IMR-90 (cell line): ENCODE results near the gene TCN1. TPM values are rescaled to one million over a fixed set of nuclear protein-coding genes. Genes with fewer than 3 reads are reported as not detected.

Experiments
- ATAC-seq: fragments of 200-7000 bp; cut with Tn5 transposase; 2 replicates; pipeline ENCODE4 v1.9.1; 2020; ENCODE audit warnings: low read depth, mild to moderate bottlenecking, moderate library complexity
- BruUV-seq: library from RNA; stranded (reverse); fragments of 400-500 nt; replicated peaks from 2 replicates; lab custom pipeline; 2021; lab: Mats Ljungman, UMichigan
- CTCF ChIA-PET: fragments of 300-600 bp; formaldehyde crosslinking; extraction: SDS; loops from one replicate; lab custom pipeline; 2021; ENCODE audit warnings: antibody characterized with exemption; lab: Yijun Ruan, JAX
- POLR2A ChIA-PET: fragments of 300-600 bp; sonication (Branson Sonifier 250); formaldehyde crosslinking; loops from one replicate; lab custom pipeline; 2022; ENCODE audit warnings: antibody characterized with exemption; ENCODE audit not compliant: unreplicated experiment; lab: Charles Lee
- DNase-seq: peaks from one replicate; pipeline ENCODE4 v3.0.0; 2013
- H2AFZ ChIP-seq: replicated peaks from 2 replicates; pipeline ENCODE3; 2013; ENCODE audit warnings: low read length, mild to moderate bottlenecking; ENCODE audit not compliant: poor library complexity
- H2AK5ac ChIP-seq: 2 replicates; pipeline ENCODE4 v1.6.1; 2013; ENCODE audit warnings: low read depth, low read length, inconsistent platforms
- H2AK9ac ChIP-seq: replicated peaks from 2 replicates; pipeline ENCODE3; 2013; ENCODE audit warnings: mild to moderate bottlenecking, low read depth, low read length, moderate library complexity; ENCODE audit not compliant: poor library complexity
- H2BK120ac ChIP-seq: 2 replicates; pipeline ENCODE4 v1.6.1; 2013; ENCODE audit warnings: low read depth, low read length, inconsistent platforms
- H2BK15ac ChIP-seq: 3 replicates; pipeline ENCODE4 v1.6.1; 2013; ENCODE audit warnings: low read depth, low read length, inconsistent platforms
- H2BK20ac ChIP-seq: 2 replicates; pipeline ENCODE4 v1.6.1; 2013; ENCODE audit warnings: low read depth, mild to moderate bottlenecking, inconsistent platforms, low read length, moderate library complexity
- H2BK5ac ChIP-seq: 2 replicates; pipeline ENCODE4 v1.6.1; 2013; ENCODE audit warnings: mild to moderate bottlenecking, low read depth, low read length, inconsistent platforms; ENCODE audit not compliant: poor library complexity, severe bottlenecking
- H3K14ac ChIP-seq: replicated peaks from 2 replicates; pipeline ENCODE4 v1.6.1; 2013; ENCODE audit warnings: low read depth, low read length, inconsistent platforms
- H3K18ac ChIP-seq: 2 replicates; pipeline ENCODE4 v1.6.1; 2013; ENCODE audit warnings: low read depth, low read length, control low read depth
- H3K23ac ChIP-seq: 2 replicates; pipeline ENCODE4 v1.6.1; 2013; ENCODE audit warnings: low read depth, low read length, inconsistent platforms
- H3K27ac ChIP-seq: 2 replicates; pipeline ENCODE4 v1.5.1; 2013; ENCODE audit warnings: mild to moderate bottlenecking, control low read depth, low read length; ENCODE audit not compliant: insufficient read depth
- H3K27me3 ChIP-seq: 2 replicates; pipeline ENCODE4 v1.6.1; 2013; ENCODE audit warnings: low read length; ENCODE audit not compliant: control insufficient read depth, insufficient read depth
- H3K36me3 ChIP-seq: 2 replicates; pipeline ENCODE4 v1.6.1; 2013; ENCODE audit warnings: low read length, mixed read lengths; ENCODE audit not compliant: control insufficient read depth, insufficient read depth
- H3K4ac ChIP-seq: 2 replicates; pipeline ENCODE4 v1.6.1; 2013; ENCODE audit warnings: low read depth, low read length, inconsistent platforms
- H3K4me1 ChIP-seq: 2 replicates; pipeline ENCODE4 v1.6.1; 2013; ENCODE audit warnings: low read length, mixed read lengths; ENCODE audit not compliant: control insufficient read depth, insufficient read depth
- H3K4me2 ChIP-seq: 2 replicates; pipeline ENCODE4 v1.6.1; 2013; ENCODE audit warnings: low read depth, mild to moderate bottlenecking, control low read depth, low read length, moderate library complexity
- H3K4me3 ChIP-seq: 2 replicates; pipeline ENCODE4 v1.5.1; 2013; ENCODE audit warnings: low read depth, mild to moderate bottlenecking, control low read depth, low read length, moderate library complexity; ENCODE audit not compliant: insufficient read depth
- H3K56ac ChIP-seq: 2 replicates; pipeline ENCODE4 v1.6.1; 2013; ENCODE audit warnings: low read length, inconsistent platforms; ENCODE audit not compliant: insufficient read depth; ENCODE audit errors: extremely low read depth
- H3K79me1 ChIP-seq, 2 experiments: 2 replicates each; pipeline ENCODE4 v1.6.1; 2013; ENCODE audit warnings: low read length in 2 of 2, inconsistent platforms in 1 of 2, low read depth in 1 of 2
- H3K9ac ChIP-seq: 2 replicates; pipeline ENCODE4 v1.6.1; 2013; ENCODE audit warnings: low read depth, low read length, control low read depth
- H3K9me1 ChIP-seq: 2 replicates; pipeline ENCODE4 v1.6.1; 2013; ENCODE audit warnings: low read length, inconsistent platforms; ENCODE audit not compliant: insufficient read depth
- H3K9me3 ChIP-seq: 2 replicates; pipeline ENCODE4 v1.6.1; 2013; ENCODE audit warnings: low read length; ENCODE audit not compliant: control insufficient read depth, insufficient read depth
- H4K20me1 ChIP-seq: 2 replicates; pipeline ENCODE4 v1.6.1; 2013; ENCODE audit warnings: low read length, inconsistent platforms; ENCODE audit not compliant: insufficient read depth
- H4K5ac ChIP-seq: 2 replicates; pipeline ENCODE4 v1.6.1; 2013; ENCODE audit warnings: mild to moderate bottlenecking, low read depth, low read length, control low read depth
- H4K8ac ChIP-seq, 2 experiments: 2 replicates each; pipeline ENCODE4 v1.6.1; 2013; ENCODE audit warnings: low read depth in 2 of 2, low read length in 2 of 2, control low read depth in 1 of 2, inconsistent platforms in 1 of 2
- H4K91ac ChIP-seq: 2 replicates; pipeline ENCODE4 v1.6.1; 2013; ENCODE audit warnings: low read depth, low read length, inconsistent platforms; ENCODE audit not compliant: insufficient read depth
- ELK1 ChIP-seq: fragments of 150-350 bp; IDR thresholded peaks from 2 replicates; pipeline ENCODE4 v1.6.1; 2016; ENCODE audit warnings: low read depth, mild to moderate bottlenecking, low read length, moderate library complexity, borderline replicate concordance
- NFE2L2 ChIP-seq: fragments of 150-350 bp; IDR thresholded peaks from 2 replicates; pipeline ENCODE4 v1.6.1; 2016; ENCODE audit warnings: low read depth, mild to moderate bottlenecking, low read length
- POLR2A ChIP-seq: IDR thresholded peaks from 2 replicates; pipeline ENCODE4 v1.6.1; 2012; ENCODE audit warnings: mild to moderate bottlenecking, low read depth, low read length
- RAD21 ChIP-seq: IDR thresholded peaks from 2 replicates; pipeline ENCODE4 v1.6.1; 2012; ENCODE audit warnings: low read length, improper control_type of control experiment
- USF2 ChIP-seq: fragments of 150-350 bp; IDR thresholded peaks from 2 replicates; pipeline ENCODE4 v1.6.1; 2017; ENCODE audit warnings: mild to moderate bottlenecking, antibody characterized with exemption, low read length, low read depth
- WGBS, 2 experiments: methylation state at CpG; one replicate each; pipeline versions ENCODE4 v1.1.5 to v1.1.7; 2013; ENCODE audit warnings: missing lambda C conversion rate in 2 of 2; ENCODE audit not compliant: insufficient read length in 1 of 2; ENCODE audit errors: extremely low coverage in 2 of 2; 5-methylcytosine and 5-hydroxymethylcytosine counted together
- dilution Hi-C: fragments of 300-500 bp; cut with HindIII; formaldehyde crosslinking; loops from one replicate; pipeline ENCODE4 v1.14.3; 2018; ENCODE audit warnings: low sequenced_read_pairs; ENCODE audit not compliant: unreplicated experiment
- in situ Hi-C: fragments of 300-500 bp; cut with MboI; formaldehyde crosslinking; loops from 3 replicates; pipeline ENCODE4 v1.14.3; 2019; ENCODE audit warnings: low sequenced_read_pairs, inconsistent platforms, mixed read lengths
- intact Hi-C: fragments of 100-400 bp; cut with micrococcal nuclease; formaldehyde crosslinking; loops from 2 replicates; pipeline ENCODE4 v1.10.0; 2022
- polyA plus RNA-seq, 3 experiments: library from polyadenylated mRNA; depleted of rRNA; stranded (reverse); fragments of >200 nt; gene quantifications; 2 replicates each; pipeline ENCODE4 v1.2.3, GENCODE V29; 2012; ENCODE audit warnings: low replicate concordance in 1 of 3
- total RNA-seq: library from RNA; depleted of rRNA; stranded (reverse); fragments of >200 nt; gene quantifications from 2 replicates; pipeline ENCODE4 v1.2.3, GENCODE V29; 2012

TCN1 gene
- total and polyA plus RNA-seq, 2 of the 4 experiments (the other 2 are of a cell fraction) = not detected

- no peak for ATAC-seq
- DNase-seq = no peak
- Histone ChIP-seq H3K4me1 (no peaks in the 10 kb centered on the region), H2BK120ac (no peak within 1 kb of the TSS), H4K8ac (no peak within 1 kb of the TSS), H3K36me3 (no peaks in the 10 kb centered on the region), H2AK5ac (no peak within 1 kb of the TSS), H2BK20ac (no peak within 1 kb of the TSS), H3K9me1 (no peaks in the 10 kb centered on the region), H3K14ac (no peak within 1 kb of the TSS), H4K91ac (no peak within 1 kb of the TSS), H3K23ac (no peak within 1 kb of the TSS), H2AK9ac (no peak within 1 kb of the TSS), H3K56ac (no peak within 1 kb of the TSS), H3K27me3 (no peaks in the 10 kb centered on the region), H2BK5ac (no peak within 1 kb of the TSS), H4K5ac (no peak within 1 kb of the TSS), H3K4me3 (no peak within 1 kb of the TSS), H3K9me3 (no peaks in the 10 kb centered on the region), H3K9ac (no peak within 1 kb of the TSS), H3K79me1 (no peaks in the 10 kb centered on the region), H3K27ac (no peak within 1 kb of the TSS), H3K4me2 (no peak within 1 kb of the TSS), H2BK15ac (no peak within 1 kb of the TSS), H3K4ac (no peak within 1 kb of the TSS), H4K20me1 (no peaks in the 10 kb centered on the region), H3K18ac (no peak within 1 kb of the TSS), H2AFZ (no peak within 1 kb of the TSS)
- POLR2A ChIA-PET = no interaction called here
- in situ Hi-C loops = no loop called here
- intact Hi-C loops = no loop called here
- dilution Hi-C loops = no loop called here
- no CpG with 5 or more reads among the region's 5 CpGs for WGBS, 2 experiments
- CTCF ChIA-PET = no interaction called here
- no peak for TF ChIP-seq RAD21
- TF ChIP-seq ELK1 = no peak
- TF ChIP-seq USF2 = no peak
- no peak for TF ChIP-seq NFE2L2
- no peak for TF ChIP-seq POLR2A
- no TSS peak for BruUV-seq
Measured at GRCh38 chr11:59878575-59878974, 12.3 kb upstream of the TCN1 start, which contains the start of gene OOSP3. TSS of gene OOSP3 (plus strand) at chr11:59878782. CDS start at chr11:59878809, 27 bp downstream.
